A172 (cell line): Measurements from ENCODE around the gene CDH4. TPM values are rescaled to one million over a fixed set of nuclear protein-coding genes. Genes with fewer than 3 reads are reported as not detected.

Experiments
- DNase-seq: peaks from one replicate; pipeline ENCODE4 v3.0.0-alpha.2; 2015; ENCODE audit warnings: low spot score
- total RNA-seq: library from RNA; depleted of rRNA; stranded (reverse); fragments of >200 nt; shearing (Covaris generic); gene quantifications from 2 replicates; pipeline ENCODE4 v1.2.3, GENCODE V29; 2014

Gene CDH4
- total RNA-seq, 1 experiment from 2014 or later, result 5.5 TPM

GRCh38 chr20:61777773-61778494, 525.9 kb downstream of the CDH4 start:
- no peak for DNase-seq

DNA sequence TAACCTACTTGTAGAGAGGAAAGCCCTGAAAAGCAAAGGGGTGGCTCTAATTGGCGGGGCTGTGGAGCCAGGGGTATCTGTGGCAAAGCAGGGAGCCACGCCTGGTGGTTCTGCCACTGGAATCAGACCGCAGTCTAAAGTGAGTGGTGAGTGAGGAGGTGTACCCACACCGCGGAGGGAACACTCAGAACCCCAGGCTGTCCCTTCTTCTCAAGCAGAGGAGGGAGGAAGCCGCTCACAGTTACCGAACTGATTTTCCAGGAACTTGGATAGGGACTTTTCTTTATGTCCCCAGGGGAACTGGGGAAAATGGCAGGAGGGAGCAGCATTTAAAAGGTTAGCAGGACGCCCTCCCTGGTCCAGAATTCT, 526.4 kb downstream of the CDH4 start:
- DNase-seq, result no peak

DNA sequence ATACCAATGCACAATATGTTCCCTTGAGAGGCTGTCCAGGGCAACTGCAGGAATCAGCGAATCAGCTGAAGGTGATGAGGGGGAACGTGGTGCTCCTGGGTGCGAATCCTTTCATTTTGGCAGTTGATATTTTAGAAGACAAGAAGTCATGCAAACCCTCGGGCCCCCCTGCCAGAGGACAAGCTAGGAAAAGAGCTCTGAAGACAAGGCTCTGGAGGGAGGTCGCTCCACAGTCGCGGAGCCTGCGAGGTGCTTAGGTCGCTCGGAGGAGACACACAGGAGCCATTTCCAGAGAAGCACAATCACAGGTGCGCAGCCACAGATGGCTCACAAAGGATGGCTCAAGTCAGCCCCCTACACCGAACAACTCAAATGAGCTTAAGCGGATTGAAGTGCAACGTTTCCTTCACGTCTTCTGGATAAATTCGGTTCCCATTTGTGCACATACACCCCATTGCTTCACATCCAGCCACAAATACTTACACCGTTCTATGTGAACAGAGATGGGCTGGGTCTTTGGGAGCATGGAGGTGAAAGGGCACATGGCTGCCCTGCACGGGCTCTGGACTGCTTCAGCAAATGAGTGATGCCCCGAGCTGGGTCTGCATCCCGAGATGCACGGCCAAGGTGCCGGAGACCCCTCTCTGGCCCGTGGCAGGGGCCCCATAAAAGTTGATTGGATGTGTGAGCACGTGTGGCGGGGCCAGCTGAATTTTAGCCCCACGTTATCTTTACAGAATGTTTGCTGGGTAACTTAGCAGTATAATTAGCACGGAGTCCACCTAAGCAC, 527.3 kb downstream of the CDH4 start:
- no peak for DNase-seq

GRCh38 chr20:61780066-61780465, 528.0 kb downstream of the CDH4 start:
- no peak for DNase-seq

GRCh38 chr20:61784801-61785566, 532.9 kb downstream of the CDH4 start:
- no peak for DNase-seq

- DNase-seq, result no peak
These were observed 533.4 kb downstream of the CDH4 start for GRCh38 chr20:61785567-61785816.

GRCh38 chr20:61786230-61786629, 534.2 kb downstream of the CDH4 start:
- DNase-seq, result no peak

GRCh38 chr20:61788343-61788742, 536.3 kb downstream of the CDH4 start:
- DNase-seq, result no peak

- peak; percentile 29 for DNase-seq
These were observed 537.3 kb downstream of the CDH4 start for GRCh38 chr20:61789329-61789728.

GRCh38 chr20:61790116-61790827, 538.2 kb downstream of the CDH4 start:
- no peak for DNase-seq

GRCh38 chr20:61791995-61792394, 539.9 kb downstream of the CDH4 start:
- DNase-seq, result no peak

DNA sequence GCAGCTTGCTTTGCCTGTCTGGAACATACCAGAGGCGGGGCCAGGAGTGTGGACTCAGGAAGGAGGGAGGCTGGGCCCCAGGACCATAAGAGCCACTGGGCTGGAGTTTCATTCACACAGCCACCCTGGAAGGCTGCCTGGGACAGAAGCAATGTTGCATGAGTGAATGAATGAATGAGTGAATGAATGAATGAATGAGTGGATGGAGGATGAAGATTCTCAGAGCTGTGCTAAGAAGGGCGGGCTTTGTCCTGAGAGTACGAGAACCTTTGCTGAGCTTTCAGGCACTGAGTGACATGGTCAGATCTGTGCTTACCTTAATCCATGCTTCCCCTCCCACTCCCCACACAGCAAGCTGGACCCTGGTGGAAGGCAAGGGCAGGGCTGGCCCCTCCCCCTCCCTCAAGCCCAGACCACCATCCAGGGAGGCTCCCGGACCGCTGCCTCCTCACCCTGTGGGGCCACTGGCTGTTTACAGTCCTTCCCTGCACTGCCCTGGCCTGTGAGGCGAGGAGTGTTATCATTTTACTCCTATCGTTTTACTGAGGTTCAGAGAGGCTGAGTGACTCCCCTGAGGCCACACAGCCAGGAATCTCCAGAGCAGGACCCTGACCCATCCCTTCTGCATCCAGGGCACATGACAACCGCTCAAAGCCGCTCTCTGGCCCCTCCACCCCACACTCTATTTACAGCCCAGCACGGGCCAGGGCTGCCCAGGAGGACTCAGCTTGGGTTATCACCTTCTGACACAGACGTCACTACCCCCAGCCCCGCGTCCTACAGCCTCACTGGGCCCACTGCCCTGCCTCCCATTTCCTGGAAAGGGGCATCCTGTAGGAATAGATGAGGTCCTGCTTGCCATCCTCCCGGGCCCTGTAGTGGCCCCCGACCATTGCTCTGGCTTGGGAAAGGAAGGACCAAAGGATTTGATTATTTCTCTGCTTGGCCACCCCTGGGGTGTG, 543.9 kb downstream of the CDH4 start:
- no peak for DNase-seq

GRCh38 chr20:61796738-61797137, 544.7 kb downstream of the CDH4 start:
- DNase-seq, result no peak

- peak; percentile 23 for DNase-seq
These were observed 545.1 kb downstream of the CDH4 start for GRCh38 chr20:61797200-61797599.

GRCh38 chr20:61797971-61798411, 545.9 kb downstream of the CDH4 start:
- DNase-seq, result no peak

DNA sequence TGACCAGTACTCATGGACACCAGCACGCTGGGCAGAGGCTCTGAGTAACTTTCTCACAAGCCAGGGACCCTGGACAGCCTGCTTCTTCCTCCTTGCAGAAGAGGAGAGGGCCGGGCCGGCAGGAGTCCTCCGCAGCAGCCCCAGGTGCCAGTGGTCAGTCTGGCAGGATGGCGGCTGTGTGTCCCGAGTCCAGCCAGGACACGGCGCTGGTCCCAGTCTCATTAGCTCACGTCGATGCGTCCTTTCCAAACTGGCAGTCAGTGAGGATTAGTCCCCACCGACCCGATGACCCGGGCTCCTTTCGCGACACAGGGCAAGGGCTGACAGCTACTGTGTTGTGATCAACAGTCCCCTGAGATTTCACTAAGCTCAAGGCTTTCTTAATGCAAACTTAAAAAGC, 546.6 kb downstream of the CDH4 start:
- no peak for DNase-seq

DNA sequence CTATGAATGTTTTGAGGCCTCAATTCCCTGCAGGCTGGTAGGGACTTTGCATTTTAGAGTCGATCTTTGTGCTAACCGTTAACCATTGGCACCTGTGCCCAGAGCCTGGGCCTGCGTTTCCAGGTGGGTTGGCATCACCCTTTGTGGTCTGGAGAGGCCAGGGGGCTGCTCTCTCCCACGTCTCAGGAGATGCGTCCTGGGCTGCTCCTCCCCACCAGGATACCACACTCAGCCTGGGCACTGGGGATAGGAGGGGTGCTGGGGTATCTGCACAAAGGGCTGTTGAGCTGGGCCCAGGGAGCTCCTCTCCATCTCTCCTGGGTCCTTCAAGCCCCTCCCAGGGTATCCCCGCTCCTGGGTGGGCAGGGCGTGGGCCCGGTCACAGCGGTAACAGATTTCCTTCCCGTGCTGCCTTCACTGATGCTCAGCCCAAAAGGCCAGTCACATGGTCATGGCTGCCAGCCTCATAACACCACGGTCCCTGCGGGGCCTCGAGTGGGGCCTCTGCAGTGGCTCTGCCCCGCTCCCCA, 547.4 kb downstream of the CDH4 start:
- no peak for DNase-seq

DNA sequence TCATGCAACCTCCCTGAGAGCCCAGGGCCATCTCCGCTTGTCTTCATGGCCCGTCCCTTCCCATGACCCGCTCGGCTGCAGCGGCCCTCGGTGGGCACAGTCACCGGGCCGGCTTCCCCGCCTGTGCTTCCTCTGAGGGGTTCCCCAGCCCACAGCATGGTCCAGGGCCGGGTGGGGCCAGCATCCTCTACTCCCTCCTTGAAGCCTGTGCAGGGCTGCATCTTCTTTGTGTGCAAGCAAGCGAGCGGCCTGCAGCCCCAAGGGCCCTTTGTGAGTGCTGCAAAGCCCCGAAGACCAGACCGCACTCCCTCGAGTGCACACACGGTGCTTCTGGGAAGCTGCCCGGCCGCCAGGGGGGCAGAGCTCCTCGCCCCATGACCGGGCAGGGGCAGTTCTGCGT, 547.9 kb downstream of the CDH4 start:
- DNase-seq, result no peak

GRCh38 chr20:61800359-61801064, 548.5 kb downstream of the CDH4 start:
- DNase-seq, result no peak

DNA sequence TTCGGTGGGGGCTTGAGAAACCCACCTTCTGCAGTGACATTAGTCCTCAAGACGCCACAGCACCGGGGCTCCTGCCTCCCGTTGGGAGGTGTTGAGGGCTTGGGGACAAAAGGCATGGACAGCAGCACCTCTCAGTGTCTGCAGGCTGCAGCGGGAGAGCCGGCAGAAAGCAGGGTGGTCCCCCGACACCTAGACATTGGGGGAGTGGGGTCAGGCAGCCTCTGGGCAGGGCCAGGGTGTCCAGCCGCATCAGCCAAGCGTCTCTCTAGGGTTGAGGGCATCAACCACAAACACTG, 549.0 kb downstream of the CDH4 start:
- no peak for DNase-seq
